K562 (cell line): Measurements from ENCODE around the gene FATE1. TPM values are rescaled to one million over a fixed set of nuclear protein-coding genes. Genes with fewer than 3 reads are reported as not detected.

Experiments used
- ATAC-seq: fragments of 200-7000 bp; cut with Tn5 transposase; 3 replicates; pipeline ENCODE4 v1.9.1; 2020; ENCODE audit warnings: moderate library complexity
- BruUV-seq: library from RNA; stranded (reverse); fragments of 400-500 nt; replicated peaks from 2 replicates; lab custom pipeline; 2021; lab: Mats Ljungman, UMichigan
- CTCF ChIA-PET: fragments of 300-600 bp; formaldehyde crosslinking; extraction: SDS; loops from one replicate; lab custom pipeline; 2021; ENCODE audit warnings: low intra/inter-chr PET ratio; lab: Yijun Ruan, JAX
- POLR2A ChIA-PET: fragments of 300-600, 350-650 bp; sonication (Branson Sonifier 250); formaldehyde crosslinking; extraction: SDS; loops from one replicate; lab custom pipeline; 2021; ENCODE audit warnings: antibody characterized with exemption, inconsistent platforms; lab: Yijun Ruan, JAX
- DNase-seq, 4 experiments: peaks; one replicate each; pipeline versions ENCODE4 v3.0.0 to v3.0.0-alpha.2; 2011 to 2018; ENCODE audit warnings: low spot score in 3 of 4, mixed read lengths in 3 of 4; ENCODE audit errors: extremely low read depth in 1 of 4
- FAIRE-seq: peaks from 2 replicates; lab custom pipeline; 2011; peaks lifted over from hg19 to GRCh38; lab: Jason Lieb, UNC
- H2AFZ ChIP-seq: 2 replicates; pipeline ENCODE4 v1.6.0; 2011; ENCODE audit warnings: low read depth, low read length, control low read depth, inconsistent platforms
- H3K27ac ChIP-seq: fragments of 200-600 bp; 3 replicates; pipeline ENCODE4 v1.8.0; 2011; ENCODE audit warnings: low read depth, mild to moderate bottlenecking, control low read depth, inconsistent platforms, low read length, moderate library complexity, mixed read lengths; ENCODE audit errors: extremely low read depth
- H3K27me3 ChIP-seq, 2 experiments: fragments of 300-600 bp in 1 of 2; 2 replicates in 1 of 2; 3 replicates in 1 of 2; pipeline versions ENCODE4 v1.6.0 to v1.8.0; 2011; ENCODE audit warnings: inconsistent platforms in 2 of 2, low read length in 2 of 2, mild to moderate bottlenecking in 1 of 2, mixed read lengths in 1 of 2, moderate library complexity in 1 of 2; ENCODE audit not compliant: control insufficient read depth in 2 of 2, insufficient read depth in 2 of 2
- H3K36me3 ChIP-seq: fragments of 300-600 bp; 3 replicates; pipeline ENCODE4 v1.8.0; 2011; ENCODE audit warnings: mild to moderate bottlenecking, low read length, inconsistent platforms; ENCODE audit not compliant: control insufficient read depth, insufficient read depth
- H3K4me1 ChIP-seq, 2 experiments: fragments of 200-600 bp in 1 of 2; replicated peaks in 1 of 2; 2 replicates in 1 of 2; 3 replicates in 1 of 2; pipeline versions ENCODE4 v1.5.1 to v1.8.0; 2011; ENCODE audit warnings: inconsistent platforms in 2 of 2, low read length in 2 of 2, mild to moderate bottlenecking in 1 of 2, mixed read lengths in 1 of 2, moderate library complexity in 1 of 2; ENCODE audit not compliant: control insufficient read depth in 2 of 2, insufficient read depth in 2 of 2
- H3K4me2 ChIP-seq: 2 replicates; pipeline ENCODE4 v1.6.1; 2011; ENCODE audit warnings: low read length, control low read depth, inconsistent platforms, mixed read lengths; ENCODE audit not compliant: insufficient read depth
- H3K4me3 ChIP-seq: fragments of 200-600 bp; sonication (generic), shearing (Covaris generic); 2 replicates; pipeline ENCODE4 v1.5.1; 2016; ENCODE audit warnings: control low read depth, inconsistent platforms
- H3K79me2 ChIP-seq: fragments of 200-600 bp; 3 replicates; pipeline ENCODE4 v1.8.0; 2011; ENCODE audit warnings: low read length, inconsistent platforms; ENCODE audit not compliant: control insufficient read depth, insufficient read depth
- H3K9ac ChIP-seq, 2 experiments: 2 replicates each; pipeline versions ENCODE4 v1.6.0 to v1.6.1; 2011; ENCODE audit warnings: low read depth in 2 of 2, low read length in 2 of 2, control low read depth in 1 of 2, inconsistent platforms in 1 of 2, mild to moderate bottlenecking in 1 of 2, mixed read lengths in 1 of 2; ENCODE audit not compliant: insufficient read depth in 1 of 2
- H3K9me1 ChIP-seq: one replicate; pipeline ENCODE4 v1.6.0; 2011; ENCODE audit warnings: inconsistent platforms, mild to moderate bottlenecking, low read length, moderate library complexity; ENCODE audit not compliant: control insufficient read depth, insufficient read depth
- H3K9me3 ChIP-seq: replicated peaks from 2 replicates; pipeline ENCODE4 v1.5.1; 2011; ENCODE audit warnings: low read depth, low read length, inconsistent platforms; ENCODE audit not compliant: control insufficient read depth, insufficient read depth
- H4K20me1 ChIP-seq: replicated peaks from 2 replicates; pipeline ENCODE4 v1.6.1; 2011; ENCODE audit warnings: low read length, inconsistent platforms, mixed read lengths; ENCODE audit not compliant: control insufficient read depth, insufficient read depth
- CTBP1 ChIP-seq: fragments of 450-650 bp; IDR thresholded peaks from 2 replicates; pipeline ENCODE4 v1.6.1; 2016; ENCODE audit warnings: borderline replicate concordance
- XRCC3 ChIP-seq: fragments of 450-650 bp; IDR thresholded peaks from 2 replicates; pipeline ENCODE4 v1.6.1; 2017; ENCODE audit warnings: mild to moderate bottlenecking, moderate library complexity
- ZC3H4 ChIP-seq: sonication (generic); formaldehyde crosslinking; IDR thresholded peaks from 2 replicates; pipeline ENCODE4 v1.9.0; 2021; ENCODE audit warnings: missing genetic modification reagents, borderline replicate concordance
- ZNF561 ChIP-seq: fragments of 450-650 bp; formaldehyde crosslinking; conservative IDR thresholded peaks from 2 replicates; pipeline ENCODE4 v1.4.0; 2020; ENCODE audit warnings: mild to moderate bottlenecking, moderate library complexity
- WGBS: fragments of 100-300 bp; shearing (Covaris generic); methylation state at CpG from one replicate; pipeline ENCODE4 v1.1.6; 2016; ENCODE audit warnings: low coverage, mixed read lengths; ENCODE audit not compliant: insufficient coverage; ENCODE audit errors: missing lambda C conversion rate; 5-methylcytosine and 5-hydroxymethylcytosine counted together
- in situ Hi-C: fragments of 300-500 bp; cut with MboI; formaldehyde crosslinking; loops from 4 replicates; pipeline ENCODE4 v1.15.0; 2018; ENCODE audit warnings: inconsistent platforms, mixed read lengths
- intact Hi-C: fragments of 100-400 bp; cut with micrococcal nuclease; formaldehyde crosslinking; loops from 2 replicates; pipeline ENCODE4 v1.14.2; 2022
- polyA plus RNA-seq, 8 experiments: library from polyadenylated mRNA; depleted of rRNA in 4 of 8; stranded (reverse) in 5 of 8; unstranded in 3 of 8; fragments of >200 nt; fragmentation: Nextera tagmentation in 2 of 8; fragmentation: Illumina TruSeq in 1 of 8; extraction: Ambion mirVana in 2 of 8; extraction: Trizol in 1 of 8; gene quantifications; 2 replicates each; pipeline versions ENCODE4 v1.2.1 to v1.2.3, GENCODE V29; 2011 to 2014; ENCODE audit warnings: inconsistent platforms in 1 of 8, missing spikeins in 1 of 8
- total RNA-seq, 7 experiments: library from RNA; depleted of rRNA in 6 of 7; stranded (reverse); fragments of >200 nt in 6 of 7; fragmentation: Illumina TruSeq in 2 of 7; extraction: Trizol in 2 of 7; gene quantifications; 2 replicates each; pipeline versions ENCODE4 v1.2.1 to v1.2.3, GENCODE V29; 2011 to 2021; ENCODE audit warnings: low replicate concordance in 1 of 7
- TF ChIP-seq, protein P1 (sequence below), 3 experiments: IDR thresholded peaks in 2 of 3; conservative IDR thresholded peaks in 1 of 3; 2 replicates each; pipeline ENCODE4 v1.5.1; 2011 to 2012; ENCODE audit warnings: low read length in 3 of 3, mild to moderate bottlenecking in 3 of 3, control low read depth in 2 of 3, improper control_type of control experiment in 1 of 3, inconsistent platforms in 1 of 3, low read depth in 1 of 3, mixed read lengths in 1 of 3, moderate library complexity in 1 of 3; ENCODE audit not compliant: insufficient read depth in 2 of 3

Gene FATE1
- total and polyA plus RNA-seq, 9 of the 15 experiments (the other 6 are each of a cell fraction or from before 2014, with no cell fraction given) = not detected

DNA sequence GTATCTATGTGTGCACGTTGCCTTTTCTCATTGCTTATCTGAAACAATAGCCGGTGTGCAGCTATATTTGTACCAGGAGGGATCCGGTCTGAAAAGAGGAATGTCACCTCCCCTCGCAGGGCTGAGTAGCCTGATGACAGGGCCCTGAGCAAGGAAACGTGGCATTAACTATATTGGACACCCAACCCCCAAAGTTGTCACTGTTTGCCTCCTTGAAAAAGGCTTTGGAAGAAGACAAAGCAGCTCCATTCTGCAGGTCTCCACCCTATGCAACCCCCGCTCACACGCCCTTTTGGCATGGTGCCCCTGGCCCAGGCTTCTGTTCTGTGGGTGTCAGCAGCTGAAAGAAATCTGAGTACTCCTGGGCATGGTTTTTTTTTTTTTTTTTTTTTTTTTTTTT is 12.3 kb upstream of the FATE1 start (continued):
- no peak for TF ChIP-seq ZNF561 (CRISPR knock-in tag)
- no peak for TF ChIP-seq XRCC3
- TF ChIP-seq ZC3H4 (CRISPR knock-in tag) = no peak

DNA sequence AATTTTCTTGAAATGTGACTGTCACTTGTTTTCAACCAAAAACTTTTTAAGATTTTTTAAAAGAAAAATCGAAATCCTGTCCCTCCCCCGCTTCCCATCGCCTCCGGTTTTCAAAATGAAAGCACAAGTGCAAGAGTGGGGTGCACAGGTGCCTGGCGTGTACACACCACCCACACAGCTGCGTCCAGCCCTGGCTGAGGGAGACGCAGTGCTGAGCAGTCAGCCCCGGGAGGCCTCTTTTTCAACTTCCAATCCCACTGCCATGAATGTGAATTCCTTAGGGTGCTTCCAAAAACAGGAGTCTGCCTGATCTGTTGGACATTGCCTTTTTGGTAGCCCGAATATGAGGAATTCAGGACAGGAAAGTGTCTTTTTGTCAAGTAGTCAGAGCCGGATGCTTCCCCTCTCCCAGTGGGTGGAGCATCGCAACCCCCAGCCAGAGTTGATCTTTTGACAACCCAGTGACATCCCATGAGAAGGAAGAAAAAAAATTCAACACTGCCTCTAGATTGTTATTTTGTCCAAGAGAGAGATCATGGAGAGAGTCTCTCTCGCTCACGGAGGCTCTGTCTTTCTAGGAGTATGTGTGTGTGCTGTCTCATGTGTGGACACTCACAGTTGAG is 11.7 kb upstream of the FATE1 start:
- TF ChIP-seq ZNF561 (CRISPR knock-in tag) = no peak
- TF ChIP-seq CTBP1 = no peak
- TF ChIP-seq, protein P1, sequence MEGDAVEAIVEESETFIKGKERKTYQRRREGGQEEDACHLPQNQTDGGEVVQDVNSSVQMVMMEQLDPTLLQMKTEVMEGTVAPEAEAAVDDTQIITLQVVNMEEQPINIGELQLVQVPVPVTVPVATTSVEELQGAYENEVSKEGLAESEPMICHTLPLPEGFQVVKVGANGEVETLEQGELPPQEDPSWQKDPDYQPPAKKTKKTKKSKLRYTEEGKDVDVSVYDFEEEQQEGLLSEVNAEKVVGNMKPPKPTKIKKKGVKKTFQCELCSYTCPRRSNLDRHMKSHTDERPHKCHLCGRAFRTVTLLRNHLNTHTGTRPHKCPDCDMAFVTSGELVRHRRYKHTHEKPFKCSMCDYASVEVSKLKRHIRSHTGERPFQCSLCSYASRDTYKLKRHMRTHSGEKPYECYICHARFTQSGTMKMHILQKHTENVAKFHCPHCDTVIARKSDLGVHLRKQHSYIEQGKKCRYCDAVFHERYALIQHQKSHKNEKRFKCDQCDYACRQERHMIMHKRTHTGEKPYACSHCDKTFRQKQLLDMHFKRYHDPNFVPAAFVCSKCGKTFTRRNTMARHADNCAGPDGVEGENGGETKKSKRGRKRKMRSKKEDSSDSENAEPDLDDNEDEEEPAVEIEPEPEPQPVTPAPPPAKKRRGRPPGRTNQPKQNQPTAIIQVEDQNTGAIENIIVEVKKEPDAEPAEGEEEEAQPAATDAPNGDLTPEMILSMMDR (IDR thresholded peaks at IDR 0.05 in 2 of 3, conservative IDR thresholded peaks at IDR 0.05 in 1 of 3; ENCODE audit: insufficient read depth in 2 of 3, low read depth in 1 of 3, low read length in 3 of 3) = no peak
- H3K9ac ChIP-seq = no peak overlapping the region
- no peaks in the 10 kb centered on the region for H3K4me1 ChIP-seq
- CTCF ChIA-PET = no interaction called here
- ATAC-seq (no peak), DNase-seq (no peak), FAIRE-seq (no peak)
- WGBS = 1% methylated on average over 10 of the region's 13 CpGs
- BruUV-seq = no TSS peak
- H3K27me3 ChIP-seq = peaks cover 3 to 47% of the 10 kb centered on the region in 2 experiments; a peak in 3 of 5 replicates
- H3K9me3 ChIP-seq = no peaks in the 10 kb centered on the region
- no peak overlapping the region for H2AFZ ChIP-seq
- intact Hi-C loops = no loop called here
- no peak overlapping the region for H3K4me2 ChIP-seq
- no peaks in the 10 kb centered on the region for H3K36me3 ChIP-seq
- H3K9me1 ChIP-seq = no peaks in the 10 kb centered on the region
- H3K79me2 ChIP-seq = no peaks in the 10 kb centered on the region
- POLR2A ChIA-PET = no interaction called here
- no peaks in the 10 kb centered on the region for H4K20me1 ChIP-seq
- H3K4me3 ChIP-seq = no peak overlapping the region
- H3K27ac ChIP-seq = no peak overlapping the region
- in situ Hi-C loops = no loop called here
